HG02852 (cell line): ENCODE results near the gene FAM180B.

Source experiments
- ATAC-seq: cut with Tn5 transposase; IDR thresholded peaks from one replicate; pipeline ENCODE4 v1.9.1; 2021; ENCODE audit warnings: mild to moderate bottlenecking, moderate library complexity; ENCODE audit not compliant: unreplicated experiment

Gene FAM180B

GRCh38 chr11:47566149-47566698 is 20.3 kb upstream of the FAM180B start:
- peak; percentile 6 for ATAC-seq

- ATAC-seq: no peak
Measured at GRCh38 chr11:47569646-47570045, 16.8 kb upstream of the FAM180B start.

GRCh38 chr11:47570651-47571356 is 15.7 kb upstream of the FAM180B start:
- ATAC-seq: no peak

GRCh38 chr11:47571357-47571729 is 15.1 kb upstream of the FAM180B start:
- no peak for ATAC-seq

- no peak for ATAC-seq
Measured at GRCh38 chr11:47571895-47572294, 14.6 kb upstream of the FAM180B start.

GRCh38 chr11:47572715-47573255 is 13.7 kb upstream of the FAM180B start:
- no peak for ATAC-seq

- ATAC-seq: no peak
Measured at GRCh38 chr11:47573321-47573720, 13.2 kb upstream of the FAM180B start.

GRCh38 chr11:47577460-47578041 is 8.9 kb upstream of the FAM180B start:
- ATAC-seq: no peak

GRCh38 chr11:47578524-47579494 is 7.7 kb upstream of the FAM180B start, which contains the start of the genes KBTBD4 and NDUFS3:
Gene KBTBD4 (minus strand): TSS chr11:47578970. CDS start chr11:47578951, 19 bp downstream.
Gene NDUFS3 (plus strand): TSS chr11:47579074. CDS start chr11:47579092, 18 bp downstream.
- ATAC-seq: peak; percentile 90

- ATAC-seq: no peak
Measured at GRCh38 chr11:47583844-47584243, 2.6 kb upstream of the FAM180B start.

- no peak for ATAC-seq
Measured at GRCh38 chr11:47587039-47587716, 700 bp downstream of the FAM180B start.

GRCh38 chr11:47587723-47588326 is 1.3 kb downstream of the FAM180B start:
- no peak for ATAC-seq

- ATAC-seq: no peak
Measured at GRCh38 chr11:47589118-47589517, 2.6 kb downstream of the FAM180B start.

- ATAC-seq: no peak
Measured at GRCh38 chr11:47589584-47589976, 3.1 kb downstream of the FAM180B start.

GRCh38 chr11:47589977-47590861 is 3.7 kb downstream of the FAM180B start:
- no peak for ATAC-seq

- no peak for ATAC-seq
Measured at GRCh38 chr11:47591764-47592163, 5.3 kb downstream of the FAM180B start.

- ATAC-seq: no peak
Measured at GRCh38 chr11:47592251-47592650, 5.8 kb downstream of the FAM180B start.

- no peak for ATAC-seq
Measured at GRCh38 chr11:47592970-47593369, 6.5 kb downstream of the FAM180B start.

- ATAC-seq: no peak
Measured at GRCh38 chr11:47593492-47593933, 7.0 kb downstream of the FAM180B start.
